IPS-15b (cell line): ENCODE measurements around the gene DUOX1.
"Not testable (repeated sequence)": the region's sequence is repeated elsewhere in the genome, so short reads cannot be mapped to it uniquely, and the experiment has no call there.

Experiments
- H3K27me3 ChIP-seq: one replicate; pipeline ENCODE4 v1.6.1; 2013; ENCODE audit warnings: low read length; ENCODE audit not compliant: control insufficient read depth, insufficient read depth
- H3K36me3 ChIP-seq: one replicate; pipeline ENCODE4 v1.6.1; 2013; ENCODE audit warnings: low read length; ENCODE audit not compliant: control insufficient read depth, insufficient read depth
- H3K4me1 ChIP-seq: one replicate; pipeline ENCODE4 v1.6.1; 2013; ENCODE audit warnings: mild to moderate bottlenecking, low read length; ENCODE audit not compliant: control insufficient read depth, insufficient read depth
- H3K4me3 ChIP-seq: one replicate; pipeline ENCODE4 v1.5.1; 2013; ENCODE audit warnings: low read depth, low read length
- H3K9ac ChIP-seq: one replicate; pipeline ENCODE4 v1.6.1; 2013; ENCODE audit warnings: low read depth, mild to moderate bottlenecking, low read length
- H3K9me3 ChIP-seq: one replicate; pipeline ENCODE4 v1.6.1; 2013; ENCODE audit warnings: mild to moderate bottlenecking, low read length; ENCODE audit not compliant: control insufficient read depth, insufficient read depth

The DUOX1 gene

DNA sequence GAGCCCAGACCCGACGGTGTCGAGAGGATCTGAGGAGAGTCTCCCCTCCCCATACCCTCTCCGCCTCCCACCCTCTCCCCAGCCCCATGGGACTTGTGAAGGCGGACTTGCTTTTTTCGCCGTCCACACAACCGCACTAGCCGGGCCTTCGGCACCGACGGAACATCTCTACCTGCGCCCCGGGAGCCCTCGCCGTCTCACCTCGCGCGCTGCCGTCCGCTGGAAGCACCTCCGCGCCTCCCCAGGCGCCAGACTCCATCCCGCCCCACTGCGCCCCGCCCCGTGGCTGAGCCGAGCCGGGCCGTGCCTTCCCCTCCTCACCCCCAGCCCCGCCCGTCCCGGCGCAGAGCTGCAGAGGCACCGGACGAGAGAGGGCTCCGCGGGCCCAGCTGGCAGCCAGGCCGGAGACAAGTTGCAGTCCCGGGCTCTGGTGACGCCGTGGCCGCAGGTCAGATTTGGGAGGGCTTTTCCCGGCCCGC lies at the start of gene DUOX1, which contains the start of gene DUOXA1:
Gene DUOX1, plus strand, starts transcription at position 344 of the 479 bp plus-strand sequence. CDS start 1,973 bp downstream, outside the sequence.
Gene DUOXA1, minus strand, starts transcription at position 229 of the 479 bp plus-strand sequence. CDS start 6,865 bp downstream, outside the sequence.
- no peak within 1 kb of the TSS for H3K9ac ChIP-seq
- H3K9me3 ChIP-seq, result no peaks in the 10 kb centered on the region
- H3K4me3 ChIP-seq, result peak within 1 kb of the TSS; percentile 71
- no peaks in the 10 kb centered on the region for H3K36me3 ChIP-seq
- no peaks in the 10 kb centered on the region for H3K4me1 ChIP-seq
- peaks cover 99% of the 10 kb centered on the region for H3K27me3 ChIP-seq

DNA sequence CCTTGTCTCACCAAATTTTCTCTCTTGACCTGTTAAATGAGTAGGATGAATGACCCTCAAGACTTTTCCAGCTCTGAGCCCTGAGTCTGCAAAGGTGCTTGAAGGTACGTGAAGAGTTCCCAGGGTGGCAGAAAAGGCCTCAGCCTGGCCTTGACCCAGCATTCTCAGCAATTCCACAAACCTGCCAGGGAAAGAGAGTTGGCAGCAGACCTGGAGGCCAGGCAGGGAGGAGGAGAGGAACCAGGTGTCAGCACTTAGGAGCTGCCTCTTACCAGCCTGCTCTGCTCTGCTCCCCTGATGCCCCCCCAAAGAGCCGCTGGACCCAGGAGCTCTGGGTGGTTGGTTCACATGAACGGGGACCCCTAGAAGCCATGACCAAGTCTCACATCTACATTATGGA lies 49.2 kb upstream of the DUOX1 start:
- H3K36me3 ChIP-seq, H3K4me1 ChIP-seq, H3K27me3 ChIP-seq, H3K9me3 ChIP-seq, H3K4me3 ChIP-seq, H3K9ac ChIP-seq: not testable (repeated sequence)

DNA sequence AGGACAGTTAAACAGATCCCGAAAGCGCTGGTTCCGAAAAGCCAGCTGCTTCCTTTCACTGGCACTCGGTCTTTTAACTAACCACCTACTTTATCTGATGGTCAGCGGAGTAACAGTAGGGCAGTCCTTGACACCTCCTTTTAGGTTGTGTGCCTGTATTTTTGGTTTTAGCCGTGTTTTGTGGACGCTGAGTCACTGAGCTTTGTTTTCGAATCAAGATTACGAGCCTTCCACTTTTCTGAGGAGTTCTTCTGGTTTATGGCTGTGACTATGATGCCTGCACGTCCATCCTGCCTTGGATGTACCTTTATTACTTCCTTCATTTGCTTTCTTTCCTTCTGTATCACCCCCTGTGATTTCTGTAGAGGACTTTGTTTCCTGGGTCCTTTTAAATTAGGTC lies 47.4 kb upstream of the DUOX1 start:
- H3K36me3 ChIP-seq, H3K9ac ChIP-seq, H3K4me3 ChIP-seq, H3K4me1 ChIP-seq, H3K9me3 ChIP-seq, H3K27me3 ChIP-seq: not testable (repeated sequence)

DNA sequence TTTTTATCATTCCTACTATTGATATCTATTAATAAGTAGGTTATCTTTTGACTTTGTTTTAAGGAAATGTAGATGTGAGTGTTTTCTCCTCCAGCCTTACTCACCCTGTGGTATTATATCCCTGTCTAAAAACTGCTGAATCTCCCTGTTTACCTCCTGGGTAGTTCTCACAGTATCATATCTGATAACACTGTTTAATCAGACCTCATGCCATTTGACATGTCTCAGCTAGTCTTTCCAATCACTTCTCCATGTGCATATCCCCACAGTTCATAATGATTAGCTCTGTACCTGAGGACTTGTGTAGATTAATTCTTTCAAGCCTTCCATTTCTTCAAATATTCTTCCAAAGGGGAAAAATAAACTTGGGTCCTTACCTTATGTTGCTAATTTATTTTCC lies 46.6 kb upstream of the DUOX1 start:
- Histone ChIP-seq H3K4me3 (no peak overlapping the region), H3K36me3 (no peaks in the 10 kb centered on the region), H3K4me1 (no peaks in the 10 kb centered on the region), H3K9me3 (no peaks in the 10 kb centered on the region), H3K9ac (no peak overlapping the region), H3K27me3 (no peaks in the 10 kb centered on the region)

DNA sequence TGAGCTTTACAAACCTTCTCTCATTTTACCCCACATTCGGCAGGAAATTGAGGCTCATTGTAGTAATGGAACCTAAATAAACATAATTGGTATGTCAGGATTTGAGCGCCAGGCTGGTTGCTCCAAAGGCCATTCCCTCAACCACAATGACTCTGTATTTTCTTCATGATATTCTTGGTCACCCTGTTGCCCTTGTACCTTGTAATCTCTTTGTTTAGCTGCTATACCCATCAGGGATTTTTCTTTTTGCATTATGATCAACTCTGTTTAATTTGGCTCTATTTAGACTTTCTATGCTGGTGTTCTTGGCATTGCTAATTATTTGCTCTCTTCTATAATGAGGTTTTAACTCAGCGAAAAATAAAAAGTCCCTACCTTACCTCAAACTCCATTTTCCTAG lies 45.6 kb upstream of the DUOX1 start:
- H3K4me1 ChIP-seq, result no peaks in the 10 kb centered on the region
- no peaks in the 10 kb centered on the region for H3K9me3 ChIP-seq
- no peak overlapping the region for H3K9ac ChIP-seq
- H3K36me3 ChIP-seq, result no peaks in the 10 kb centered on the region
- no peak overlapping the region for H3K4me3 ChIP-seq
- H3K27me3 ChIP-seq, result no peaks in the 10 kb centered on the region

DNA sequence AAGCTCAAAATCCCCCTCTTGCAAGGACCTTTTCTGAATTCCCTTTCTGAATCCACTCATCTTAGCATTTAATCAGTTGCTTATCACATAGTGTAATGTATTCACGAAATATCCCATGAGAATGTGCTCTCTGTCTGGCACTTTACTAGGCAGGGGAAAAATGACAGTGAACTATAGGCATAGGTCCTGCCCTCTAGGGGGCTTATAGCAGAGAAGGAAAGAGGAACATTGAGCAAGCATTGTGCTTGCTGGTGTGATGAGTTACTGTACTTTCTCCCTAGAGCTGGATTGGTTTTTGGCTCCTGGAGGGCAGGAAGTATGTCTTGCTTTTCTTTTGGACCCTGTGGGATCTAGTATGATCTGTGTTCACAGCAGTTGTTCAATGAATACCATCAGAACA lies 42.3 kb upstream of the DUOX1 start:
- Histone ChIP-seq H3K4me1 (no peaks in the 10 kb centered on the region), H3K9me3 (no peaks in the 10 kb centered on the region), H3K36me3 (no peaks in the 10 kb centered on the region), H3K4me3 (no peak overlapping the region), H3K9ac (no peak overlapping the region), H3K27me3 (no peaks in the 10 kb centered on the region)

DNA sequence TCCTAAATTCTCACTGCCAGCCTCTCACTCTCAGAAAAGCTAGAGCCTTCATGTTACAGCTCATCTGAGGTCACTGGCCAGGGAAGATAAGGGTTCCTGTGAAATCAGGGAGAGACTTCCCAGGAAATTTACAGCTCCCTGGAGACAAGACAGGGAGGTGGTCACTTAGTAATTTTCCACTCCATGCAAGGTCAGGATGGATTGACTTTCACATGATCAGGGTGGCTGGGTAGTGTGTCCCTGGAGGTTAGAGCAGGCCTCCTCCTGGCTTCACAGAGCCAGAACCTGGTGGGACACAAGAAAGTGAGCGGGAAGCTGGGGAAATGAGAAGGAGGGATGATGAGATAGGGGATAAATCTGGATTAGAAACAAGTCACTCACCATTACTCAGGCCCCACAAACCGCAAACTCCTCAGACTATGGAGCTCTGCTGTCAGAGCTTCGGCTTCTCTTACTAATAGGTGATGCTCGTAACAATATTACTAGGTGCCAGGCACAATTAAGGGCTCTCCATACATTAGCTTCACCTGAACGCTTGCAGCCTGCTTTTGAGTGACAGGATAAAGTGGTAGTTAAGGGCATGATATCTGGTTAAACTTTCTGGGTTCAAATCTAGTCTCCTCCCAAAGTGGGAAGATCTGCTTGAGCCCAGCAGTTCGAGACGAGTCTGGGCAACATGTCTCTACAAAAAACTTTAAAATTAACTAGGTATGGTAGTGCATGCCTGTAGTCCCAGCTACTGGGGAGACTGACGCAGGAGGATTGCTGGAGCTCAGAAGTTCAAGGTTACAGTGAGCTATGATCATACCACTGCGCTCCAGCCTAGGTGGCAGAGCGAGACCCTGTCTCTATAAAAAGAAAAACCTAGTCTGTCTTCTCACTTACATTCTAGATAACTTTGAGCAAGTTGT lies 40.7 kb upstream of the DUOX1 start:
- H3K4me3 ChIP-seq, result no peak overlapping the region

DNA sequence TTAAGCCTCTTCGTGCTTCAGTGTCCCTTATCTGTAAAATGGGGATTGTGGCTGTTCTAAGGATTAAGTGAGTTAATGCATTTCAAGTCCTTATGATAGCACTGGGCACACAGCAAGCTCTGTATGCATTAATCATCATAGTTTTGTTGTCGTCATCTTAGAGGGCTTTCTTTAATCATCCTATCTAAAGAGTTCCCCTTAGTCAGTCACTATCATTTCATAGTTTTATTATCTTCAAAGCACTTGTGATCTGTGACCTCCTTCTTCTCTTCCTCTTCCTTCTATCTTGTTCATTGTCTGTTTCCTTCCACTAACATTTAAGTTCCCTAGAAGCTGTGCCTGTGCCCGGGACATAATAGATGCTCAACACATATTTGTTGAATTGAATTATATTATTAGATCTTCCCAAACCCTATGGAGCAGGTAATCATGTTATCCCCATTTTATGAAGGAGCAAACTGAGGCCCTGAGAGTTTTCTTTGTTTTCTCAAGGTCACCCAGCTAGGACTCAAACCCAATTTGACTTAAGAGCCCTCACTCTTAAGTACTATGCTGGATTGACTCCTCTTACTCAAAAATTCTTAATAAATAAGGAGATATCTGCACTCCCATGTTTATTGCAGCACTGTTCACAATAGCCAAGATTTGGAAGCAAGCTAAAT lies 40.0 kb upstream of the DUOX1 start:
- Histone ChIP-seq H3K4me3 (no peak overlapping the region), H3K9me3 (no peaks in the 10 kb centered on the region), H3K27me3 (no peaks in the 10 kb centered on the region), H3K9ac (no peak overlapping the region), H3K36me3 (no peaks in the 10 kb centered on the region), H3K4me1 (no peaks in the 10 kb centered on the region)

More for the DNA sequence above, 40.7 kb upstream of the DUOX1 start:
- no peaks in the 10 kb centered on the region for H3K9me3 ChIP-seq
- H3K9ac ChIP-seq, result no peak overlapping the region
- no peaks in the 10 kb centered on the region for H3K36me3 ChIP-seq
- H3K4me1 ChIP-seq, result no peaks in the 10 kb centered on the region
- no peaks in the 10 kb centered on the region for H3K27me3 ChIP-seq

DNA sequence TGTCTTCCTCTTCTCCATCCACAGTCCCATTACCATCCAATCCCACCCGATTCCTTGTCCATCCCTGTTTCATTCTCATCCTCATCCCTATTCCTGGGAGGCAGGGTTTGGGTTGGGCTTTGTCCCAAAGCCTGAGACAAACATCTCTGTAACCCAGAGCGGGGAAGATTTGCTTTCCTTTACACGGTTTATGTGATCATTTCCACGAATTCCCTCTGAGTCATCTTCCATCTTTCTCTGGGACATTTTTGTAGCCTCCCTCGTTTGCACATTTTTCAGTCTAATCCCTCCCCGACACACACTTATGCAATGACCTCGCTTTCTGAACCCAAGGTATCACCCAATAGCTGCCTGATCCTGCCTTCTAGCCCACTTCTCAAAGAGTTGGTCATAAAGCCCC lies 38.6 kb upstream of the DUOX1 start:
- H3K27me3 ChIP-seq, result no peaks in the 10 kb centered on the region
- no peaks in the 10 kb centered on the region for H3K36me3 ChIP-seq
- H3K9me3 ChIP-seq, result no peaks in the 10 kb centered on the region
- no peak overlapping the region for H3K4me3 ChIP-seq
- H3K9ac ChIP-seq, result no peak overlapping the region
- no peaks in the 10 kb centered on the region for H3K4me1 ChIP-seq

DNA sequence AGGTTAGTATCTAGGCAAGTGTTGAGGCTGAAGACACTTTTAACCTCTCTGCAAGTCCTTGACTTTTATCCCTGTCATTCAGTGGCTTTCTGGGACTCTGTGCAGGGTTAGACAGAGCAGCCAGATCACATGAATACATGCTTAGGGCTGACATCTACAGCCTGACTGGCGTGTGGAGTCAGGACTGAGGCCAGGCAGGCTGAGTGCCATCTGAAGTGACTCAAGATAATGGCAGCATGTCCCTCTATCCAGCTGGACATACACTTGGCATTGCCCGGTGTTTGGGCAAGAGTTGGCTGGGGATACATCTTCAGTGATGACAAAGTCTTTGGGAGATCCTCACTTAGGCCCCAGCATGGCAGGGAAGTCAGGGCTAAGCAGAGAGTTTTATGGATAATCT lies 38.2 kb upstream of the DUOX1 start:
- H3K27me3 ChIP-seq, result no peaks in the 10 kb centered on the region
- no peaks in the 10 kb centered on the region for H3K36me3 ChIP-seq
- H3K4me1 ChIP-seq, result no peaks in the 10 kb centered on the region
- H3K9ac ChIP-seq, result no peak overlapping the region
- H3K4me3 ChIP-seq, result no peak overlapping the region
- no peaks in the 10 kb centered on the region for H3K9me3 ChIP-seq

DNA sequence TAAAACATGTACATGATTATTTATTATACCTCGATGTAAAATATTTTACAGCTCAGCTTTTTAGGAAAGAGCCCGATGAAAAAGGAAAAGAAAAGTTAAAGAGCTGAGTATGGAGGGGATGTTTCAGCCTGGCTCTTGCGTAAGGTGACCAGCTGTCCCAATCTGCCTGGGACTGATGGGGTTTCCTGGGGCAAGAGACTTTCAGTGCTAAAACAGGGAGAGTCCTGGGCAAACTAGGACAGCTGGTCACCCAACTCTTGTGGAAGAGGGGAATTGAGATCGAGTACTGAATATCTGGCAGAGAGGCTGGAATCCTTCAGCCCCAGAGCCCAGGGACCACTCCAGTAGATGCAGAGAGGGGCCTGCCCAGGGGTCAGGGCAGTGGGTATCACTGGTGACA lies 36.8 kb upstream of the DUOX1 start:
- Histone ChIP-seq H3K27me3 (no peaks in the 10 kb centered on the region), H3K4me1 (no peaks in the 10 kb centered on the region), H3K36me3 (no peaks in the 10 kb centered on the region), H3K4me3 (no peak overlapping the region), H3K9me3 (no peaks in the 10 kb centered on the region), H3K9ac (no peak overlapping the region)
